Muscle of back (tissue), 11 donors: ENCODE measurements around the gene ATL1. TPM values are rescaled to one million over a fixed set of nuclear protein-coding genes. Genes with fewer than 3 reads are reported as not detected.
"Not testable (repeated sequence)": the region's sequence is repeated elsewhere in the genome, so short reads cannot be mapped to it uniquely, and the experiment has no call there.

Experiments used
- DNase-seq, 3 donors: peaks; one replicate each; pipeline versions ENCODE4 v3.0.0 to v3.0.0-alpha.2; 2013
- polyA plus RNA-seq, 10 donors: library from polyadenylated mRNA; unstranded; fragments of 120-200 nt; gene quantifications; one replicate each; pipeline ENCODE4 v1.2.1, GENCODE V29; 2013; ENCODE audit not compliant: insufficient read length in 10 of 10

ATL1 gene
- polyA plus RNA-seq, 10 donors = 6.1 to 11.0 (median 7.8) TPM

GRCh38 chr14:50649691-50650090 is 89.7 kb downstream of the ATL1 start:
- no peak for DNase-seq

- DNase-seq = no peak
These were observed 96.8 kb downstream of the ATL1 start for GRCh38 chr14:50656776-50657175.

DNA sequence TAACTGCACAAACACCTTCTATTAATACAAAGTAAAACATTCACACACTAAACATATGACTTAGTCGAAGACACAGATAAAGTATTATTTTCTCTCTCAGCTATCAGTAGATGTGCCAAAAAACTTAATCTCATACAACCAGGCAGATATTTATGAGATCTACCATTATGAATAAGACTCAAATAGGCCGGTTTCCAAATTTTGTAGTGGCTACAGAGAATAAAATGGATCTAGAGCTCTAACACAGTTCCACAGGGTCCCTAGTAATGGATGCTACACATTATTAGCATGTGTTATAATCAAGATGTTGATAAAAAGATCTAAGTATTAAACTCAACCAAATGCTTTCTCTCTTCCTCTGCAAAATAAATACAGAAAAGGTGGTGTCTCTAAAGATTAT is 97.8 kb downstream of the ATL1 start:
- peak in 1 of 3 donors; percentile 17 for DNase-seq

DNA sequence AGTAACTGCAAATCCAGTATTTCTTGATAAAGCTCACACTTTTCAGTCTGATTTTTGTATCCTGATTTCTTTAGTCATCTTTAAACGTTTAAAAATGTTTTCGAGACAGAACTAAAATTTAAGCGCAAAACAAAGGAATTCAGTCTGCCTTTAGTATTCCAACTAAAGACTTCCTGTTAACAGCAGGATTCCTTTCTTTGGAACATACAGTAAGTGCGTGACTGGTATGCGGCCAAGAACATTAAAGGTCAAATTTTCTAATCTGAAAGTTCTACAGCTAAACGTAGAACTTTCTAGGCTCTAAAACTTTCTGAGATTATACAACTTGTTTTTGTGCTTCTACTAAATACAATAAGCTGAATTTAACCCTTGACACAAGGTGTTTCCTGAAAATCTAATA is 98.3 kb downstream of the ATL1 start:
- peak; percentile 52 to 85 (median 71) for DNase-seq

DNA sequence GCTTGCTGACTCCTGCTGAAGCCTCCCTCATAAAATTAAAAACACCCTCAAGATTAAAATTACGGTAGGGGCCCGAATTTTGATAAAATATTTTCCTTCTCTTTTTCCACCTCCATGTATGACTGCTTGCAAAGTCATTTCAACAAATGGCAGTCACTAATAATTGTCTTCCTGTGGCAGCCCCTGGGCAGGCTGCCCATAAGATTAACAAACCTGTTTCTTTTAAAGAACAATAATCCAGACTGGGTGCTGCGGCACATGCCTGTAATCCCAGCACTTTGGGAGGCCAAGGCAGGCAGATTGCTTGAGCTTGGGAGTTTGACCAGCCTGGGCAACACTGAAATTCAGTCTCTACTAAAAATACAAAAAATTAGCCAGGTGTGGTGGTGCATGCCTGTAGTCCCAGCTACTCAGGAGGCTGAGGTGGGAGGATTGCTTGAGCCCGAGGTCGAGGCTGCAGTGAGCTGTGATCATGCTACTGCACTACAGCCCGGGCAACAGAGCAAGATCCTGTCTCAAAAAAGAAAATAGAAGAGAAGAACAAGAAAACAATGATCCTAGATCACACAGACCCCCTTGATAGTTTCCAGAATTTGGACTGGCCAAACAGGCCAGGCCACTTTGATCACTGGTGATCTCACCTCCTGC is 99.5 kb downstream of the ATL1 start:
- no peak for DNase-seq

DNA sequence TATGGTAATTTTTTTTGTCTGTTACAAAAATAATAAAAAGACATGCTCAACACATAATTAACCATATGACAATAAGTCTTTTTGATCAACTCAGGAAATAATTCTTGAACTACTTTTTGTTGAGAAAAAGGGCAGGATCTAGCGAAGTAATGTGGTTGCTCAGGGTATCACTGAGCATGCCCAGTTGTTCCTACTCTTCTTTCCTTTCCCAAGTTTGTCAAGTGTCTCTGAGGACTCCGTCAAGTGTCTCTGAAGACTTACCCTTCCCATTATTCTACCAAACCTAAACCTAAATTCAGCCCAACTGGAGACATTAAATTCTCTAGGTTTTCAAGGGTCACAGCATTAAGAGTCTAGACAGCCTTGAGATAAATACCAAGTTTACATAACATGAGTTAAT is 104.6 kb downstream of the ATL1 start:
- DNase-seq = not testable (repeated sequence)

DNA sequence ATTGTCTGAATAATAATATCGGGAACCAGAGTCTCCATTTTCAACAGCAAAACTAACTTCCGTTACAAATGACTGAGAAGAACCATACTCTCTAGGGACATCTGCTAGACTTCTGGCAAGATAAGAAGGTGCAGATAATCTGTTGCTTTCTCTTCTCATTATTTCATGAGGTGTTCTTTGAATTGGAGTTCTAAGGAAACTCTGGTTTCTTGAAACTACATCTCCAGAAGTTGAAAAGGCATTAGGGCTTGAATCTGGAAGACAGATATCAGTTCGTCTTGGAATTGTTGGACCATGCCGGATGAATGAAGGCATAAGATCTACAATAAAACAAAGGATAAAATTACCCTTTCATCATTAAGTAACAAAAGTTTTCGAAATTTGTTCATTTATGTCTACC is 105.4 kb downstream of the ATL1 start:
- DNase-seq = not testable (repeated sequence)

- peak; percentile 52 to 79 (median 53) for DNase-seq
These were observed 107.1 kb downstream of the ATL1 start for GRCh38 chr14:50666772-50667683.

DNA sequence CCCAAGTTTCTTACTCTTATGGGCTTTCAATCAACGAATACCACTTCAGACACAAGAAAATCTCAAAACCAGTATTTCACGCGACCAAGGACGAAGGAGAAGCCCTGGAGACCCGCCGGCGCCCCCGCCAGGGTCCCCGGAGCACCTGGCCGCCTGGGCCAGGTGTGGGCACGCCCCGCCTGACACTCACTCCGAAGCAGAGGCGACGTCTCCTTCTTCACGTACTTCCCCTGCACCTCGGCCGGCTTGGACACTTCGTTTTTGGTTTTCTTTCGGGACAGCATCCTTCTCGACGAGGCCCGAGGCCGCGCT is 107.7 kb downstream of the ATL1 start:
- DNase-seq = peak in 2 of 3 donors; percentile 43 to 76

- DNase-seq = peak; percentile 85 to 96 (median 89)
These were observed 108.3 kb downstream of the ATL1 start, which contains the start of gene SAV1 for GRCh38 chr14:50667996-50668825. Gene SAV1, minus strand, starts transcription at chr14:50668306. Its CDS starts 339 bp downstream, at chr14:50667967.

DNA sequence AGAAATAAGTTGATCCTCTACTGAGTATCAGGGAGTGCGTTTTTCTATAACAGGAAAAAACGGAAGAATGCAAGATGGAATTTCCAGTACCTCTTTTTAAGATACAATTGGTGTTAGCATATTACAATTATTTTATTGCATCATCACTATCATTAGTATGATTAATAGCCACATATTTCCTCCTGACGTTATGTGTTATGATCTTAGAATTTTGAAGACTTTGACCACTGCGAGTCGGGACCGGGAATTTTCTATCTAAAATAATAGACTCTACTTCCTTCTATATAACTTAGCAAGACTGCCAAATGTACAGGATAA is 108.8 kb downstream of the ATL1 start:
- DNase-seq = no peak

DNA sequence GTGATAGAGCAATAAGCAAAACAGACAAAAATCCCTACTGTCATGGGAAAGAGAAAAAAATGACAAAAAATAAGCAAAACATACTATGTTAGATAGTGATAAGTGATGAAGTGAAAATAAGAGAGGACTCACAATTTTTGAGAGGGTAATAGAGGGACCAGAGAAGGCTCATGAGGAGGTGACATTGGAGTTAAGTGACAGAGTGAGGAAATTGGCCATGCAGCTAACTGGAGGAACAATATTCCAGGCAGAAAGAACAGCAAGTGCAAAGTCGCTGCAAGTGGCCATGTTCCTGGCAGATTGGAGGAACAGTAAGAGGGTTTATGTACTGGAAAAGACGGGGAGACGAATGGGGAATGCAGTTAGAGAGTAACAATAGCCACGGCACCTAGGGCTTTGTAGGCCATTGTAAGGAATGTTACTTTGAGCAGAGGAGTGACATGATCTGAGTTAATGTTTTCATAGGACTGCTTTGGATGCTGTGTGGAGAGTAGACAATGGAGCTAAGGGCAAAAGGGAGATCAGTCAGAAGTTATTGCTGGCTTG is 109.6 kb downstream of the ATL1 start:
- no peak for DNase-seq

- no peak for DNase-seq
These were observed 110.4 kb downstream of the ATL1 start for GRCh38 chr14:50670196-50670865.

DNA sequence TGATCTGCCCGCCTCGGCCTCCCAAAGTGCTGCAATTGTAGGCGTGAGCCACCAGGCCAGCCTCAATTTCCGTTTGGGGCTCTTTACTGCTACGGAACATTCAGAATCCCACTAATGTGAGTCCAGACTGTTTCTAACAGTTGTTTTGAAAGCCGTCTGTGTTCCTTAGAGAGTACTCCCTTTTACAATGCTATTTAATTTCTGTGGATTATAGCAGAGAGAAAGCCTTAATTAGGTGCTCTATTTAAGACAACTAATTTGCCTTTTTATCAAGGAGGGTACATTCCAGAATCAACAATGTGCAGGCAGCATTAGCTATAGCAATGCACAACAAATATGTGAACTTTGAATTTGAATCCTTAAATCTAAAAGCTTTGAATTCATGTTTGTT is 110.9 kb downstream of the ATL1 start:
- DNase-seq = no peak

- DNase-seq = peak in 1 of 3 donors; percentile 62
These were observed 115.7 kb downstream of the ATL1 start for GRCh38 chr14:50675597-50675996.

DNA sequence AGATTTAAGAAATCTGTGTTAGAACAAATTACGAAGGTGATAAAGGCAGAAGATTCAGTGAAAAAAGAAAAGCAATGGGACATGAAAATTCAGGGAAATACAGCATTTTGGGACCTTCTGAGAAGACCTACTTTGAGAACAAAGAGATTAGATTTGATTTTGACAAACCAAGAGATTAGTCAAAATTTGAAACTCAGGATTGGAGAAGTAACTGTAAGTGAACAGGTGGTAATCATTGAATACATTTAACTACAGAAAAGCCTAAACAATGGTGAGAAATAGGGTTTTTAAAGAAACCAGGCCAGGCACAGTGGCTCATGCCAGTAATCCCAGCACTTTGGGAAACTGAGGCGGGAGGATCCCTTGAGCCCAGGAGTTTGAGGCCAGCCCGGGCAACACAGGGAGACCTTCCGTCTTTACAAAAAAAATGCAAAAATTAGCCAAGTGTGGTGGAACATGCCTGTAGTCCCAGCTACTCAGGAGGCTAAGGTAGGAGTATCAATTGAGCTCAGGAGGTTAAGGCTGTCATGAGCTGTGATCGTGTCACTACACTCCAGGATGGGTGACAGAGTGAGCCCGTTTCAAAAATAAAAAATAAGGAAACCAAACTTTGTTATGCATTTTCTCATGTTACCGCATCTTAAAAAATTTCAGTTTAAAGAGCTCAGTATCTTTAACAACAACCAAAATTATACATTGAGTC is 117.0 kb downstream of the ATL1 start:
- no peak for DNase-seq

GRCh38 chr14:50677527-50678063 is 117.7 kb downstream of the ATL1 start:
- DNase-seq = peak in 2 of 3 donors; percentile 23 to 37

- no peak for DNase-seq
These were observed 118.2 kb downstream of the ATL1 start for GRCh38 chr14:50678163-50678562.

DNA sequence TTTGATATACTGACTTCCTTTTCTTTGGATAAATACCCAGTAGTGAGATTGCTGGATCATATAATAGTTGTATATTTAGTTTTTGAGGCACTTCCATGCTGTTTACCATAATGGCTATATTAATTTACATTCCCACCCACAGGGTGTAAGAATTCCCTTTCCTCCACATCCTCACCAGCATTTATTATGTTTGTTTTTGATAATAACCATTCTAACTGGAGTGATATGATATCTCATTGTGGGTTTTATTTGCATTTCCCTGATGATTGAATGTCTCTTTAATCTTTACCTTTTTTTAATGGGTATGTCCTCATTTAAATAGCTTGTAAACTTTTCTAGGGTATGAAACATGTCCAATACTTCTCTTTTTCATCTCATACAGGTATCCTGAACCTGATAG is 119.7 kb downstream of the ATL1 start:
- no peak for DNase-seq
